Ectodermal cell (in vitro differentiated cells): Measurements from ENCODE around the gene ACER3.

Experiments
- H3K27ac ChIP-seq: 2 replicates; pipeline ENCODE4 v1.7.0; 2013; ENCODE audit warnings: mild to moderate bottlenecking, low read depth, low read length; ENCODE audit not compliant: insufficient read depth, poor library complexity, severe bottlenecking
- H3K27me3 ChIP-seq: 2 replicates; pipeline ENCODE4 v1.7.0; 2013; ENCODE audit warnings: mild to moderate bottlenecking, low read length; ENCODE audit not compliant: insufficient read depth, control insufficient read depth, poor library complexity, severe bottlenecking
- H3K36me3 ChIP-seq: one replicate; pipeline ENCODE4 v1.7.0; 2013; ENCODE audit warnings: low read length; ENCODE audit not compliant: control insufficient read depth, insufficient read depth
- H3K4me1 ChIP-seq: one replicate; pipeline ENCODE4 v1.7.0; 2013; ENCODE audit warnings: low read length; ENCODE audit not compliant: control insufficient read depth, insufficient read depth
- H3K4me3 ChIP-seq: 2 replicates; pipeline ENCODE4 v1.7.0; 2013; ENCODE audit warnings: low read depth, low read length, control low read depth; ENCODE audit not compliant: insufficient read depth
- H3K9me3 ChIP-seq: 2 replicates; pipeline ENCODE4 v1.7.0; 2013; ENCODE audit warnings: mild to moderate bottlenecking, low read length, moderate library complexity; ENCODE audit not compliant: control insufficient read depth
- WGBS, 2 experiments: methylation state at CpG; one replicate each; pipeline ENCODE4 v1.1.7; 2013; ENCODE audit warnings: missing lambda C conversion rate in 2 of 2; 5-methylcytosine and 5-hydroxymethylcytosine counted together

Gene ACER3

GRCh38 chr11:76984743-76985142, 124.0 kb downstream of the ACER3 start:
- no peaks in the 10 kb centered on the region for H3K9me3 ChIP-seq
- 97 to 98% methylated on average over 1 of the region's 1 CpG for WGBS, 2 experiments

GRCh38 chr11:76987203-76987602, 126.5 kb downstream of the ACER3 start:
- no peaks in the 10 kb centered on the region for H3K4me1 ChIP-seq
- H3K27ac ChIP-seq, result no peak overlapping the region
- H3K36me3 ChIP-seq, result no peaks in the 10 kb centered on the region
- H3K9me3 ChIP-seq, result no peaks in the 10 kb centered on the region
- H3K4me3 ChIP-seq, result no peak overlapping the region
- H3K27me3 ChIP-seq, result no peaks in the 10 kb centered on the region
- 94 to 97% methylated on average over 1 of the region's 1 CpG for WGBS, 2 experiments

More at GRCh38 chr11:76984743-76985142, 124.0 kb downstream of the ACER3 start:
- Histone ChIP-seq H3K36me3 (no peaks in the 10 kb centered on the region), H3K27me3 (no peaks in the 10 kb centered on the region), H3K4me1 (no peaks in the 10 kb centered on the region), H3K4me3 (no peak overlapping the region), H3K27ac (no peak overlapping the region)

- Histone ChIP-seq H3K36me3 (no peaks in the 10 kb centered on the region), H3K27me3 (no peaks in the 10 kb centered on the region), H3K9me3 (no peaks in the 10 kb centered on the region), H3K4me1 (no peaks in the 10 kb centered on the region), H3K4me3 (no peak overlapping the region), H3K27ac (no peak overlapping the region)
- 90 to 92% methylated on average over 1 of the region's 1 CpG for WGBS, 2 experiments
Measured at GRCh38 chr11:76990628-76991027, 129.9 kb downstream of the ACER3 start.

GRCh38 chr11:76995081-76995576, 134.4 kb downstream of the ACER3 start:
- Histone ChIP-seq H3K9me3 (no peaks in the 10 kb centered on the region), H3K27ac (no peak overlapping the region), H3K36me3 (no peaks in the 10 kb centered on the region), H3K27me3 (no peaks in the 10 kb centered on the region), H3K4me1 (no peaks in the 10 kb centered on the region), H3K4me3 (no peak overlapping the region)

- H3K4me3 ChIP-seq, result no peak overlapping the region
- H3K36me3 ChIP-seq, result no peaks in the 10 kb centered on the region
- no peaks in the 10 kb centered on the region for H3K4me1 ChIP-seq
- H3K27me3 ChIP-seq, result no peaks in the 10 kb centered on the region
- no peaks in the 10 kb centered on the region for H3K9me3 ChIP-seq
- H3K27ac ChIP-seq, result no peak overlapping the region
- 69 to 89% methylated on average over 1 of the region's 1 CpG for WGBS, 2 experiments
Measured at GRCh38 chr11:76997512-76997911, 136.8 kb downstream of the ACER3 start.

- 95 to 100% methylated on average over 1 of the region's 1 CpG for WGBS, 2 experiments
- Histone ChIP-seq H3K36me3 (no peaks in the 10 kb centered on the region), H3K27me3 (no peaks in the 10 kb centered on the region), H3K4me3 (no peak overlapping the region), H3K9me3 (no peaks in the 10 kb centered on the region), H3K27ac (no peak overlapping the region), H3K4me1 (no peaks in the 10 kb centered on the region)
Measured at GRCh38 chr11:76999597-76999996, 138.9 kb downstream of the ACER3 start.

GRCh38 chr11:77001613-77002012, 140.9 kb downstream of the ACER3 start:
- Histone ChIP-seq H3K4me1 (no peaks in the 10 kb centered on the region), H3K4me3 (no peak overlapping the region), H3K27me3 (no peaks in the 10 kb centered on the region), H3K27ac (no peak overlapping the region), H3K9me3 (no peaks in the 10 kb centered on the region), H3K36me3 (no peaks in the 10 kb centered on the region)
- WGBS, 2 experiments, result no CpG with 5 or more reads among the region's 1 CpG

- Histone ChIP-seq H3K9me3 (no peaks in the 10 kb centered on the region), H3K27me3 (no peaks in the 10 kb centered on the region), H3K36me3 (no peaks in the 10 kb centered on the region), H3K4me1 (no peaks in the 10 kb centered on the region), H3K4me3 (no peak overlapping the region), H3K27ac (no peak overlapping the region)
- WGBS, 2 experiments, result 90 to 95% methylated on average over 2 of the region's 2 CpGs
Measured at GRCh38 chr11:77002776-77003175, 142.1 kb downstream of the ACER3 start.

GRCh38 chr11:77003963-77004362, 143.2 kb downstream of the ACER3 start:
- no peak overlapping the region for H3K4me3 ChIP-seq
- H3K4me1 ChIP-seq, result no peaks in the 10 kb centered on the region
- H3K27me3 ChIP-seq, result no peaks in the 10 kb centered on the region
- H3K36me3 ChIP-seq, result no peaks in the 10 kb centered on the region
- H3K9me3 ChIP-seq, result no peaks in the 10 kb centered on the region
- no peak overlapping the region for H3K27ac ChIP-seq
- WGBS, 2 experiments, result 45 to 50% methylated on average over 2 of the region's 2 CpGs

- Histone ChIP-seq H3K9me3 (no peaks in the 10 kb centered on the region), H3K27me3 (no peaks in the 10 kb centered on the region), H3K36me3 (no peaks in the 10 kb centered on the region), H3K4me1 (no peaks in the 10 kb centered on the region), H3K27ac (no peak overlapping the region), H3K4me3 (no peak overlapping the region)
Measured at GRCh38 chr11:77009533-77010160, 148.9 kb downstream of the ACER3 start.

- 82 to 95% methylated on average over 2 of the region's 2 CpGs for WGBS, 2 experiments
- H3K36me3 ChIP-seq, result no peaks in the 10 kb centered on the region
- no peaks in the 10 kb centered on the region for H3K27me3 ChIP-seq
Measured at GRCh38 chr11:77014669-77015068, 154.0 kb downstream of the ACER3 start.

More at GRCh38 chr11:77014669-77015068, 154.0 kb downstream of the ACER3 start:
- no peak overlapping the region for H3K4me3 ChIP-seq
- H3K4me1 ChIP-seq, result no peaks in the 10 kb centered on the region
- H3K27ac ChIP-seq, result no peak overlapping the region
- no peaks in the 10 kb centered on the region for H3K9me3 ChIP-seq
